ENCODE data around the gene CHCHD6. TPM values are rescaled to one million over a fixed set of nuclear protein-coding genes. Genes with fewer than 3 reads are reported as not detected.

The CHCHD6 gene
- total and polyA plus RNA-seq, 2 of the 4 experiments (the other 2 are of a cell fraction): 18.8 to 28.9 TPM

DNA sequence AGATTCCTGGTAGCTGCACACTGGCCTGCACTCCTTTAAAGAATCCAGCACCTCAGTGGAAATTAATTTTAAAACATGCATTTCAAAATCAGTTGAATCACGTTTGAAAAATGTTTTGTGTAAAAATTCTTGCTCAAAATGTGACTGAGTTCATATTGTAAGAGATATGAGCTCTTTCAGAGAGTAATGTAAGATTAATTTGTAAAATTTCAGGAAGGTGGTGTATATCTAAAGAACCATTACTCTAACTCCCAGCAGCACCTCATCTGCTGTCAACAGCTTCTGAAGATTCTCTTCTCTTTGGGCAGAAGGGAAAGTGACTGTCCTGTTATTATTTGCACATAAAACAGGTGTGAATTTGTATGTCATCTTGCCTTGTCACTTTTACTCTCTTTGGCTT is 181.4 kb downstream of the CHCHD6 start:
- WGBS, 2 experiments (ENCODE audit: extremely low coverage in 2 of 2, insufficient read length in 1 of 2): no CpG with 5 or more reads among the region's 1 CpG

More for the DNA sequence above, 181.4 kb downstream of the CHCHD6 start:
- no peak for TF ChIP-seq CHD1 (IDR thresholded peaks at IDR 0.05; ENCODE audit: low read depth, low read length)
- no peak for TF ChIP-seq MXI1 (IDR thresholded peaks at IDR 0.05; ENCODE audit: borderline replicate concordance, low read depth, low read length)
- no peak for TF ChIP-seq FOS (IDR thresholded peaks at IDR 0.05; ENCODE audit: low read depth, low read length)
- TF ChIP-seq NFE2L2 (IDR thresholded peaks at IDR 0.05; ENCODE audit: low read depth, low read length): no peak
- no peak for TF ChIP-seq RAD21 (IDR thresholded peaks at IDR 0.05; ENCODE audit: low read length)
- no peak for TF ChIP-seq MAFK (IDR thresholded peaks at IDR 0.05; ENCODE audit: low read depth, low read length)
- TF ChIP-seq POLR2A (IDR thresholded peaks at IDR 0.05; ENCODE audit: low read depth, low read length): no peak
- no peak for TF ChIP-seq BHLHE40 (IDR thresholded peaks at IDR 0.05; ENCODE audit: low read depth, low read length)
- no peak for TF ChIP-seq RCOR1 (IDR thresholded peaks at IDR 0.05; ENCODE audit: insufficient replicate concordance, low read length)
- peaks cover 10% of the 10 kb centered on the region for H3K4me1 ChIP-seq (ENCODE audit: control insufficient read depth, insufficient read depth, low read length)
- ChIA-PET CTCF (no interaction called here), POLR2A (ENCODE audit: unreplicated experiment) (no interaction called here)
- H4K5ac ChIP-seq (ENCODE audit: low read depth, low read length): no peak overlapping the region
- no peak overlapping the region for H2AK9ac ChIP-seq (replicated peaks; ENCODE audit: low read depth, low read length, poor library complexity)
- ATAC-seq (ENCODE audit: low read depth): peak; percentile 41
- H3K4ac ChIP-seq (ENCODE audit: low read depth, low read length): no peak overlapping the region
- H2BK120ac ChIP-seq (ENCODE audit: low read depth, low read length): no peak overlapping the region
- H3K27me3 ChIP-seq (ENCODE audit: control insufficient read depth, insufficient read depth, low read length): no peaks in the 10 kb centered on the region
- H4K91ac ChIP-seq (ENCODE audit: insufficient read depth, low read depth, low read length): no peak overlapping the region
- no peak overlapping the region for H2BK5ac ChIP-seq (ENCODE audit: low read depth, low read length, poor library complexity, severe bottlenecking)
- no peak overlapping the region for H3K18ac ChIP-seq (ENCODE audit: low read depth, low read length)
- intact Hi-C loops (cut with micrococcal nuclease) (no loop called here), in situ Hi-C loops (cut with MboI; ENCODE audit: low sequenced_read_pairs) (no loop called here), dilution Hi-C loops (cut with HindIII; ENCODE audit: low sequenced_read_pairs, unreplicated experiment) (no loop called here)
- no peak for DNase-seq
- H3K9me1 ChIP-seq (ENCODE audit: insufficient read depth, low read length): peaks cover 3% of the 10 kb centered on the region; the same call in 1 of the 2 replicates
- no peaks in the 10 kb centered on the region for H3K36me3 ChIP-seq (ENCODE audit: control insufficient read depth, insufficient read depth, low read length)
- no peak overlapping the region for H2AFZ ChIP-seq (replicated peaks; ENCODE audit: low read length, poor library complexity)
- no peak overlapping the region for H2AK5ac ChIP-seq (ENCODE audit: low read depth, low read length)
- no peak overlapping the region for H2BK15ac ChIP-seq (ENCODE audit: low read depth, low read length)
- no peak overlapping the region for H3K27ac ChIP-seq (ENCODE audit: insufficient read depth, low read length)
- H2BK20ac ChIP-seq (ENCODE audit: low read depth, low read length): no peak overlapping the region
- no peak overlapping the region for H3K56ac ChIP-seq (ENCODE audit: extremely low read depth, insufficient read depth, low read length)
- H4K20me1 ChIP-seq (ENCODE audit: insufficient read depth, low read length): no peaks in the 10 kb centered on the region; the same call in 1 of the 2 replicates
- no peak overlapping the region for H3K4me3 ChIP-seq (ENCODE audit: insufficient read depth, low read depth, low read length)
- no peaks in the 10 kb centered on the region for H3K9me3 ChIP-seq (ENCODE audit: control insufficient read depth, insufficient read depth, low read length)
- BruUV-seq (replicated peaks): no TSS peak
- H3K23ac ChIP-seq (ENCODE audit: low read depth, low read length): no peak overlapping the region
- H3K4me2 ChIP-seq (ENCODE audit: low read depth, low read length): no peak overlapping the region
- H4K8ac ChIP-seq (ENCODE audit: low read depth in 2 of 2, low read length in 2 of 2): no peak overlapping the region
- no peak overlapping the region for H3K9ac ChIP-seq (ENCODE audit: low read depth, low read length)
- H3K79me1 ChIP-seq (ENCODE audit: low read depth in 1 of 2, low read length in 2 of 2): no peaks in the 10 kb centered on the region
- H3K14ac ChIP-seq (replicated peaks; ENCODE audit: low read depth, low read length): no peak overlapping the region

Data from IMR-90 (cell line).